Embryonic facial prominence (tissue), 1 donor: ENCODE measurements around the gene KDM3A.

Experiments used
- DNase-seq: peaks from one replicate; pipeline ENCODE4 v3.0.0-alpha.2; 2016; ENCODE audit errors: extremely low spot score

Gene KDM3A, protein sequence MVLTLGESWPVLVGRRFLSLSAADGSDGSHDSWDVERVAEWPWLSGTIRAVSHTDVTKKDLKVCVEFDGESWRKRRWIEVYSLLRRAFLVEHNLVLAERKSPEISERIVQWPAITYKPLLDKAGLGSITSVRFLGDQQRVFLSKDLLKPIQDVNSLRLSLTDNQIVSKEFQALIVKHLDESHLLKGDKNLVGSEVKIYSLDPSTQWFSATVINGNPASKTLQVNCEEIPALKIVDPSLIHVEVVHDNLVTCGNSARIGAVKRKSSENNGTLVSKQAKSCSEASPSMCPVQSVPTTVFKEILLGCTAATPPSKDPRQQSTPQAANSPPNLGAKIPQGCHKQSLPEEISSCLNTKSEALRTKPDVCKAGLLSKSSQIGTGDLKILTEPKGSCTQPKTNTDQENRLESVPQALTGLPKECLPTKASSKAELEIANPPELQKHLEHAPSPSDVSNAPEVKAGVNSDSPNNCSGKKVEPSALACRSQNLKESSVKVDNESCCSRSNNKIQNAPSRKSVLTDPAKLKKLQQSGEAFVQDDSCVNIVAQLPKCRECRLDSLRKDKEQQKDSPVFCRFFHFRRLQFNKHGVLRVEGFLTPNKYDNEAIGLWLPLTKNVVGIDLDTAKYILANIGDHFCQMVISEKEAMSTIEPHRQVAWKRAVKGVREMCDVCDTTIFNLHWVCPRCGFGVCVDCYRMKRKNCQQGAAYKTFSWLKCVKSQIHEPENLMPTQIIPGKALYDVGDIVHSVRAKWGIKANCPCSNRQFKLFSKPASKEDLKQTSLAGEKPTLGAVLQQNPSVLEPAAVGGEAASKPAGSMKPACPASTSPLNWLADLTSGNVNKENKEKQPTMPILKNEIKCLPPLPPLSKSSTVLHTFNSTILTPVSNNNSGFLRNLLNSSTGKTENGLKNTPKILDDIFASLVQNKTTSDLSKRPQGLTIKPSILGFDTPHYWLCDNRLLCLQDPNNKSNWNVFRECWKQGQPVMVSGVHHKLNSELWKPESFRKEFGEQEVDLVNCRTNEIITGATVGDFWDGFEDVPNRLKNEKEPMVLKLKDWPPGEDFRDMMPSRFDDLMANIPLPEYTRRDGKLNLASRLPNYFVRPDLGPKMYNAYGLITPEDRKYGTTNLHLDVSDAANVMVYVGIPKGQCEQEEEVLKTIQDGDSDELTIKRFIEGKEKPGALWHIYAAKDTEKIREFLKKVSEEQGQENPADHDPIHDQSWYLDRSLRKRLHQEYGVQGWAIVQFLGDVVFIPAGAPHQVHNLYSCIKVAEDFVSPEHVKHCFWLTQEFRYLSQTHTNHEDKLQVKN (N-terminal part only)

DNA sequence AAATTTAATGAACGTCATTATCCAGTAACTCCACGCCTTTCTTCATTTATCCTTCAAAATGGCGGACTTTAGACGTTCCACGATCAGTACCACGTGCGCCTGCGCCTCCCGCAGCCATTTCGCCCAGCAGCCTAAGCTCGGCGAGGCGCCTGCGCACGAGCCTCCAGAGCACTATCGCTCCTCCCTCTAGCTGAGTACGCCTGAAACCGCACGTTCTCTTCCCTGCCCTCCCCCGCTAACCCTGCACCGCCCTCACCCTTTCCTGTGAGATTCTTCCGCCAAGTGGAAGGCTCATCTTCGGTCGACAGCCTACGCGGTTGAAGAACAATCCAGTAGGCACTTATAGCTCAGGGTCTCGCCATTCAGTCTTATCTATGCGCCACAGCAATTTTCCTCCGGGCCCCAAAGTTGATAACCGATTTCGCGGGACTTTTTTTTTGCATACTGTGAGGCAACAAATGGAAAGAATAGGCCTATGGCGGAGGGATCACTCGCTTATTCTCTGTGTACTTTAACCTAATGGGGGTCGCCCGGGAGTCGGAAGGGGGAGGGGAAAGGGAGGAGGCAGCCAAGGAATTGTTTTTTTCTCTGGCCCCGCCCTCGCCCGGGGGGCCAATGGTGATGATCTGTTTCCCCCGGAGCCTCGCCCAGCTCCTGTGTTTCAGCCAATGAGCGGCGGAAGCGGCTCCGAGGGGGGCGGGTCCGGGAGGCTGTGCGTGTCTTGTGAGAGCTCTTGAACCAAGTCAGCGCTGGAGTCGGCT lies at the start of gene KDM3A:
Gene KDM3A (plus strand): TSS at position 741 of the 761 bp plus-strand sequence. CDS start 677 bp downstream, outside the sequence.
- DNase-seq, result peak; percentile 98

DNA sequence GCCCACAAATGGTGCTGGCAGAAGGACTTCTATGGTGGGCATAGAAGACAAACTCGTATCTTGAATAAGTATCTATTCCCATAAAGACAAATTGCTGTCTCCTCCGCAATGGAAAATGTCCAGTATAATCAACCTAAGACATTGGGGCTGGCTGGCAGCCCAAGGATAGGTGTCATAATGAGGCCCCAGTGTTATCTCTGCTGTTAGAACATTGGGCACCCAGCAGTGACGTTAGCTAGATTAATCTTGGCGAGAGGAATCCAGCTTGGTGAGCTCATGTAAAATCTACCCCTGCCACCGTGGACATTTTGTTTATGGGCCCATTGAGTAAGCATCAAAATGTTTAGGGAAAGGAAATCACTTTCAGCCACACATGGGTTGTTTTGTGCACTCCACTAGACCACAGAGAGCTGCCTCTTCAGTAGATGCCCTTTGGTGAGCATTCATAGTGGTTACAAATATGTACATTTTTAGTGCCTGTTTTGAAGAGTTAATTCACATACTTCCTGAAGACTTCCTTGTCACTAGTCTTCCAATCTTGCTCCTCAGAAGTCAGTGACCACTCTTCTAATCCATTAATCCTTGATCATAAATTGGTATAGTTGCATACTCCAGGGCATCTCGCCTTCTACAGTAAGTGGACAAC lies 48.2 kb upstream of the KDM3A start:
- DNase-seq, result no peak

DNA sequence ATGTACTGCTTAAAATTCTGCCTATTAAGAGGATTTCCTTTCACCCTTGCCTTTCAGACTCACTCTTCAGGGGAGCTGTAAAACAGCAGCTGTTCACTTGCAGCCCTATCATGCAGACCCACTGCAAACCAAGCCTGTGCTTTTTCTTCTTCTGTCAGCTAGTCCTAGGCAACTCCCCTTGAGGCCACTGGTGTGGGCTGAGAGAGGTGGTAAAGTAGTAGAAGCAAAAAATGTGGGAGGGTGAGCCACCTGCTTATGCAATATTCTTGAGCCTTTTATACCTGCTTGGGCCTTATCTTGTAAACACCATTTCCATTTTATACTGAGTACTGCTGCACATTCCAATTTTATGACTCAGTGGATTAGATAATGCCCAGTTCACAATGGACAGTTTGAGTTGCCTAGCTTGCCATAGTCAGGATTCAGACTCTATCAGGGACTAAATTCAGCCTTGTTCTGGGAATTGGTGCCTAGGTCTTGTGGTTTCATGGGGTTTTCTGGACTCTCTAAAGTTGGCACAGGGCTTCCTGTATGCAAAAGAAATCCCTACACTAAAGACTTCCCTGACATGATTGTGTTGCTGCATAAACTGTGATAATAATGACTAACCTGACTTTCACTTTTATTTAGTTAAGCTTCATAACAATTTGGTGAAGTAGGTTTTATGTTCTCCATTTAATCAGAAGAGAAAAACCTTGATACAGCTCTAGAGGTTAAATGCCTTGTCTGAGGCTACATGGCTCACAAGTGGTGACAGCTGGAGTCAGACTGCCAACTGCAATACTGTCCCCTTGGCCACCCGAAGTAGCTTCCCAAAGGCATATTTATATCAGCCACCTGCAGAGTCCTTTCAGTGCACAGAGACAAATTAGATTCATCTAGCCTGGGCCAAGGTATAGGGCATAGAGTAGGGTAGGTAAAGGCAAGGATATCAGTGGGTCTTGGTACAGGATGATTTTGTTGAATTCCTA lies 47.4 kb upstream of the KDM3A start:
- DNase-seq, result no peak

DNA sequence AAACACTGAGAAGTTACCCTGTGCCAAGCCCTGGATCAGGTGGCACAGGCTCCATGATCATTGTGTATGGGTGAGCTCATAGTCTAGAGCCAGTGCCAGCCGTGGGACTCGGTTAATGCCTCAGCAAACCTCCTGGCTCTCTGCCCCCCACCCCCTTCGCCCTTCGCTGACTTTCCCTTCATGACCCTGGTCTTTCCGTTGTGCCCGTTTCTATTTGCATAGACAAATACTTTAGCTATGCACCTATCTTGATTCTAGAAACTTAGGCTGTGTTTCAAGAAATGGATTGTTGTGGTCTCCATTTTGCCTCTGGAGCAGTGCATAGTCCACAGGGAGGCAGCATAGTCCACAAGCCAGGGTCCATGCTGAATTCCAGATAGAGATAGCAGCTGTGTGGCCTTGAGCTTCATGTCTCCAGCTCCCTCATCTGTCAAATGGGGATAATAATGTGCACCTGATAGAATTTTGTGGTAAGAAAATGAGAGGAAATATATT lies 44.8 kb upstream of the KDM3A start:
- DNase-seq, result no peak

DNA sequence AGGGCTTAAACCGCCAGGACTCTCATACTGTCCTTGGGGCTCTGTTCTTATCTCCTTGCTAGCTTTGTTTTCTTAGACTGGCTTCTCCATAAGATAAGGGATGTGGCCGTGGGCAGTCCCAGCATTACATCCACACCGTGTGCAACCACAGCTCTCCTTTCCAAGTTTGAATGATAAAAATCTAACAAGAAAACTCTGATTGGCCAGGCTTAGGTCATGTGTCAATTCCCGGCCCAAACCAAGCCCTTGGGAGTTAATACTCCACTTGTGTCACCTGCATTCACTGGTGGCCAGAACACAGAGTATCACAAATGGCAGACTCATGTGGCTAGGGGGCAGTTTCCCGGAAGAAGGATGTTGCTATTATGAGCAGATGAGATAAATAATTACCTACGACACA lies 43.2 kb upstream of the KDM3A start:
- DNase-seq, result no peak

DNA sequence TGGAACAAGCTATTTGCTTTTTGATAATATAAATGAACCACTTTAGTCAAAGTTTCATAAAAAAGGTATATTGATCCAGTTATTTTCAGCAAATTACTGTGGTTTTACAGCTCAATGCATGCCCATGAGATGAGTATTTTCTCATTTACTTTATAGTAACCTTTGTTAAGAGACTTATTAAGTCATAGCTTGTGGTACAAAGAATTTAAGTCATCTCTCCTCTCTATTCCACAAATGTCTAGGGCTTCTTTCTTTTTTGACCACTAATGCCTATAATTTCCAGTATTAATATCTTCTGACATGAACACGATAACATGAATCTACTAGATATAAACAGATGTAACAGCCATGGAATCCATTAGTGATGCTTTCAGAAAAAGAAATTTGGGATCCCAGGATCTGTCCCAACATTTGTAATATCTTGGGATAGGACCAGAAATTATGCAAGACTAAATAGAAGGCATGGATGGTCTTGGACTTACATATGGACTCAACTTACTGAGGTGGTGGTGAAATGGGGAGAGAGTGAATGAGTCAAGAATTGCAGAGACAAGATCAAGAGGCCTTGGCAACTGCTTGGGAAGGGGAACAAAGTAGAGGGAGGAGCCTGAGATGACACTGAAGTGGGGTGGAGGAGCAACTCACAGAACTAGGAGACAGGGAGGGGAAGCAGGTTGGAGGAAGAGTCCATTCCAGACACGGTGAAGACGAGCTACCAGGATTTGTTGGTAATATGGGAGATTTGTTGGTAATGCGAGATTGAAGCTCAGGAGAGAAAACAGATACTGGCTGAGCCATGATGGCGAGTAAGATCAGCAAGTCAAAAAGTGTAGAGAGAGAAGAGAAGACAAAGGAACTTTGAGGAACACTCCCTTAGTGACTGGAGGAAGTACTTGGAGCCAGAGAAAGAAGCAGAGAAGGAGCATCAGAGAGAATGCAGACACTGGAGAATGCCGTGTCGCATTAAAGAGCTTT lies 42.4 kb upstream of the KDM3A start:
- DNase-seq, result no peak

DNA sequence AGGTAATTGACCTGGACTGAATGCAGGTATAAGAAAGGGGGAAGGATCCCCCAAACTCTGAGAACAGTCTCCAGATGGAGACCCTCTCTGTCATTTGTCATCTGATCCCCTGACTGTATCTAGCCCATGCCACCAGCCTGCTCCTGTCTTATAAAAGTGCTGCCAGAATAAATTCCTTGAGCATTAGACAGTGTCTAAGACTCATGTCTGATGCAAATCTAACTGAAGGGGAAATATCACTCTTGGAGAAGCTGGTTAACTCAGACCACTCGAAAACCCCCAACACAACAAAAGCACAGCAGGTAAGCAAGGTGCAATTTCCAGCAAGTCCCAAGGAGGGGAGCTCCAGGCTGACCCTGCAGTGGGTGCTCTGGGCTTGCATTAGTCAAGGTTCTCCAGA lies 40.9 kb upstream of the KDM3A start:
- DNase-seq, result no peak

DNA sequence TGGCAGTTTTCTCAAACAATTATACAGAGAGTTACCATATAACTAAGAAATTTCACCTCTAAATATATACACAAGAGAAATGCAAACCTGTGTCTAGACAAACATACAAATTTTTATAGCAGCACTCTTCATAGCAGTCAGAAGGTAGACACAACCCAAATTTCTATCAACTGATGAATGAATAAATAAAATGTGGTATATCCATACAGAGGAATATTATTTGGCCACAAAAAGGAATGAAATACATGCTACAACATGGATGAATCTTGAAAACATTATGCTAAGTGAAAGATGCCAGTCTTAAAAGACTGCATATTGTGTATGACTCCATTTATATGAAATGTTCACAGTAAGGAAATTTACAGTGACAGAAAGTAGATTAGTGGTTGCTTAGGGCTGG lies 30.6 kb upstream of the KDM3A start:
- no peak for DNase-seq

DNA sequence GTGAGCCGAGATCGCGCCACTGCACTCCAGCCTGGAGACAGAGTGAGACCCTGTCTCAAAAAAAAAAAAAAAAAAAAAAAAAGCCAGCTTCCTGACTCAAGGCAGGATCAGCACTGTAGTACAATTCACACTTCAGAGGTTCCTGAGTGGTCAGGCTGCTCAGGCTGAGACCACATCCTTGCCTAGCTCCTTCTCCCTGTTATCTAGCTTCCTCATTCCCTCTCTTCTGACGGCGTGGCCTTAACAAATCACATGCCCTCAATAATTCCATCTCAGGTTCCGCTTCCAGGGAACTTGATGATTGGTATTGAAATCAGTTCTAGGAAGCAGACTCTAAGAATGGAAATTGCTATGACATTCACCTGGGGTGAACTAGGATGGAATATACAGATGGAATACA lies 29.8 kb upstream of the KDM3A start:
- no peak for DNase-seq

DNA sequence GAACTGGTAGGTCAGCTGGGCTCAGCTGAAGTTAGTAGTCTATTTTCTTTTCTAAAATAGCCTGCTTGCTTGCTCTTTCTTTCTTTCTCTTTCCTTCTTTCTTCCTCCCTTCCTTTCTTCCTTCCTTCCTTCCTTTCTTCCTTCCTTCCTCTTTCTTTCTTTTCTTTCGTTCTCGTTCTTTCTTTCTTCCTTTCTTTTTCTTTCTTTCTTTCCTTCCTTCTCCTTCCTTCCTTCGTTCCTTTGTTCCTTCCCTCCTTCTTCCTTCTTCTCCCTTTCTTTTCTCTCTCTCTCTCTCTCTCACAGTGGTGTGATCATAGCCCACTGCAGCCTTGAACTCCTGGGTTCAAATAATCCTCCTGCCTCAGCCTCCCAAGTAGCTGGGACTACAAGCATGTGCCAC lies 29.2 kb upstream of the KDM3A start:
- no peak for DNase-seq

DNA sequence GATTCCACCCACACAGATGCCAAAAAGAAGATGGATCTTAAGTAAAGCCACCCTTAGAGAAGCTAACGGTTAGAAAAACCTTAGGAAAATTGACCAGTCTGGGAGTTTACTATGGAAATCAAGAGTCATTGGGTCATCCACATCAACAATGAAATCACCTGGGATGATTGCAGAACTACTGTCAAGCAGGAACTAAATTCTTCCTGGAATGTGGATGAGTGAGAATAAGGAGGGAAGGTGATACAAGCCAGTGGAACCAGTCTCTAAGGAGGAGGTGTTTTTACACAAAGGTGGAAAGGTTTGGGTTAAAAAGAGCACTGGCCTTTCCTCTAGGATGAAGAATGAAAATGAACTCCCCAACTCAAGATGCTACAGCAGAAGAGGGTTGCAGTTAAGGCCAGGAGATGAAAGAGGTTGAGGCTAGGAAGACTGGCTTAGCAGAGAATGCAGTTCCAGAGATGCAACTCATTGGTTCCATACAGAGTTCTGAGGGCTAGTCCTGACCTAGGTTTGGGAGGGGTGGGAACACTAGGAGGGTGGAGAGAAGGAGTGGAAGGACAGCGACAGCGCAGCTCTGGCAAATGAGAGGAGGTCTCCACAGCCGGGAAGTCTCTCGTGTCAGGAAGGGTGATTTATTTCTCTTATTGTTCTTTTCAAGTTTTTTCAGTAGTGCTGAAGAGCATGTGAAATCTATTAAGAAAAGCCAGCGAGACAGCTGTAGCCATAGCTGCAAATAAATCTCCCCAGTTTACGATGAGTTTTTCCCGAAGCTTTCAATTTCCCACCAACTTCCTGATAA lies 27.7 kb upstream of the KDM3A start:
- no peak for DNase-seq

DNA sequence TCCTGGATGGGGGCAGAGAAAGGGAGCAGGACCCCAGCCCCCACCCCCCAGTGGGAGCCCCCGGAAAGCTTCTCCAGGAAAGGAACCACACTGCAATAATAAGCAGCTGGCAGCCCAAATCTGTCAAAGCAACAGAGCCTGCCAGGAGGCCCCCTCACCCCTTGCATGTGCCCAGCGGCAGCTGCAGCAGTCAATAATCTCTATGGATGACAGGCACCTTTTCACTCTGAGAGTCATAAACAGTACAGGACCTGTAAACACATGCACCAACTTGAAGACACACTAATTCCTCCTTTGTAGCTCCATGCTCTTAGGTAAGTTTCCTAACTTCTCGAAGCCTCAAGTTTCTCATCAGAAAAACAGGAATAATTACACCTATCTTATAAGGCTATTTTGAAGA lies 26.2 kb upstream of the KDM3A start:
- no peak for DNase-seq

DNA sequence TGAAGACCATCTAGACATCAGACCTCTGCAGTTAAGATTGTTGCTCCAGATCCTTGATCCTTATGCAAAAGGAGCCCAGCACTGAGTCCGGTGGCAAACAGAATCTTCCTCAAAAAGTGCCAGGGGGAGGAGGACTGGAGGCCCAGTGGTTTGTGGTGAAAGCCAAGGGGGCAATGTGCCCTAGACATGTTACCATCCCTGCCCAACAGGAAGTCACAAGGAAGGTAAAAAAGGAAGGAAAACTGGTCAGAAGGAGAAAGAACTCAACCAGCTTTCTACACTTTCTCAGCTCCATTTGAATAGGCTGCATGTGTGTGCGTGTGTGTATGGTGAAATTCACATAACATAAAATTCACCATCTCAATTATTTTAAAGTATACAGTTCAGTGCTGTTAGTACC lies 25.0 kb upstream of the KDM3A start:
- no peak for DNase-seq

DNA sequence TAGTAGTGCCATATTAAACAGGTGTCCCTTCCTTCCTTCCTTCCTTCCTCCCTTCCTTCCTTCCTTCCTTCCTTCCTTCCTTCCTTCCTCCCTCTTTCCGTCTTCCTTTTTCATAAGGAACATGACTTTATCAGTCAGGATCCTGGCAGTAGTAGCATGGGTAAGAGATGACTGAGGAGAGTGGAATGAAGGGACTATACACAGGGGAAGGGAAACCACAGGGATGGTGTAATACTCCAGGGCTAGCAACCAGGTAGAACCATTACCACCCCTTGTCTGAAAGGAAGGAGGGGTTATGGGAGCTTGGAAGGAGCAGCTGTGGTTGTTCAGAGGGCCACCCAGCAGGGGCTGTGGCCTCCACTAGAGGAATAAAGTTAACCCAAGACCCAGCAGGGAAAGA lies 23.2 kb upstream of the KDM3A start:
- no peak for DNase-seq

DNA sequence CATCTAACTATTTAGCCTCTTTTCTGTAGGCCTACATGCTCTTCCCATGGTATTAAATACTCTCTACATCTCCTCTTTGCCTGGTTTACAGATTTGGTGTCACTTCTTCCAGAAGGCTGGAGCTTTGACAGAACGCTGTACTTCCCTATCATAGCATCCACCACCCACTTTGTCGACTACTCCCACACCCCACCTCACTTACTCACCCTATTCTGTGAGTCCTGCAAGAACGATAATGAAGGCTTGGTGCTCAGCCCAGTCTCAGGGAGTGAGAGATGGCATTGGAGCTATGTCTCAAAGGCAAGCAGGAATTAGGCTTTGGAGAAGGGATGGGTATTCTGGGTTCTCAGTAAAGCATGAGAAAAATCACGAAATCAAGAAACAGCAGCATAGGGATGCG lies 20.3 kb upstream of the KDM3A start:
- DNase-seq, result no peak

DNA sequence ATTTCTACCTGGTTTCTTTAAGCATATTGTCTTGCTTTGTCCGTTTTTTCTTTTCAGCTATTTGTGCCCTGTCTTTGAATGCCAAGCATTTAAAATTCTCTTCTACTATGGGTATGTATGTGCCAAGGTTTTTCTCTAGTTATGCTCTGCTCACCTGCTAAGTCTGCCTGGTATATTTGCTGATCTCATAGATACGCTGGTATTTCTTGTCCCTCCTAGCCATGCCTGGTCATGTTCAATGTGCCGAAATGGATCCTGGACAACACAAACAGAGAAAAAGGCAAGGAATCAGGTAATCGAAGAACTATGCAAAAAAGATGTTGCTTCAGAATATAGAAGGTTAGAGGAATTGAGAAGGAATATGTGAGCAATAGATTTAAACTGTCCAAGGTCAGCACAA lies 14.9 kb upstream of the KDM3A start:
- DNase-seq, result no peak

DNA sequence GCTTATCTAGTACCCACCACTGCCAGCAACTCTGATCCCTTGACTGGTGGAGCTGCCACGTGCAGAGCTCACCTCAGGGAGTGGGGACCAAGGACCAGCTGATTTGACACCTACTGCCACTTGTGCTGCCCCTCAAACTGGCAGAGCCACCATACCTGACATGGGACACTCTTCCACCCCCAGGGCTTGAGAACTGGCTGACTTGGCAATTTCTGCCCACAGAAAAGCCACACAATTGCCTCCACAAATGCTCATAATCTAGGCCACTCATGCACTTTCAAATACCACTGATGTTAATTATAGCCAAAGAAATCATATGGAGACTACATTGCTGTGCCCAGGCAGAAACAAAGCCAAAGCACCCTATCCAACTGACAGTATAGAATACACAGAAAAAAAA lies 11.8 kb upstream of the KDM3A start:
- no peak for DNase-seq
